ENCODE data around the gene CDCA4. TPM values are rescaled to one million over a fixed set of nuclear protein-coding genes. Genes with fewer than 3 reads are reported as not detected.

CDCA4 gene
- total RNA-seq, 6 experiments from 2014 or later, result 11.6 to 20.3 (median 18.4) TPM

- DNase-seq, result peak; percentile 52
- peaks cover 60% of the 10 kb centered on the region for H3K4me1 Mint-ChIP-seq (ENCODE audit: low read depth)
- H3K4me3 Mint-ChIP-seq, result no peak overlapping the region
- H3K27me3 Mint-ChIP-seq (ENCODE audit: insufficient read depth), result no peaks in the 10 kb centered on the region
- no peak for TF ChIP-seq CTCF (IDR thresholded peaks at IDR 0.05)
- peaks cover 6% of the 10 kb centered on the region for H3K36me3 Mint-ChIP-seq (ENCODE audit: low read depth)
- H3K9me3 Mint-ChIP-seq, result peaks cover 6% of the 10 kb centered on the region; the same call in 1 of the 2 replicates
- H3K27ac Mint-ChIP-seq, result peak overlapping the region; percentile 58; the same call in 1 of the 2 replicates
Observed at GRCh38 chr14:105026802-105027563, 6.1 kb upstream of the CDCA4 start.

GRCh38 chr14:105026033-105026785, 5.3 kb upstream of the CDCA4 start:
- Mint-ChIP-seq H3K9me3 (peaks cover 6% of the 10 kb centered on the region; the same call in 1 of the 2 replicates), H3K4me1 (ENCODE audit: low read depth) (peaks cover 66% of the 10 kb centered on the region), H3K4me3 (peak overlapping the region; percentile 21), H3K36me3 (ENCODE audit: low read depth) (peaks cover 12% of the 10 kb centered on the region), H3K27me3 (ENCODE audit: insufficient read depth) (no peaks in the 10 kb centered on the region), H3K27ac (peak overlapping the region; percentile 93)
- no peak for TF ChIP-seq CTCF (IDR thresholded peaks at IDR 0.05)
- peak; percentile 43 for DNase-seq

GRCh38 chr14:105025429-105025828, 4.5 kb upstream of the CDCA4 start:
- peak overlapping the region; percentile 45; the same call in 1 of the 2 replicates for H3K4me3 Mint-ChIP-seq
- H3K27ac Mint-ChIP-seq, result peak overlapping the region; percentile 93
- no peak for TF ChIP-seq CTCF (IDR thresholded peaks at IDR 0.05)
- H3K9me3 Mint-ChIP-seq, result peaks cover 6% of the 10 kb centered on the region; the same call in 1 of the 2 replicates
- no peaks in the 10 kb centered on the region for H3K27me3 Mint-ChIP-seq (ENCODE audit: insufficient read depth)
- H3K36me3 Mint-ChIP-seq (ENCODE audit: low read depth), result peaks cover 12% of the 10 kb centered on the region
- no peak for DNase-seq
- peaks cover 66% of the 10 kb centered on the region for H3K4me1 Mint-ChIP-seq (ENCODE audit: low read depth)

GRCh38 chr14:105023791-105024480, 3.1 kb upstream of the CDCA4 start:
- no peaks in the 10 kb centered on the region for H3K27me3 Mint-ChIP-seq (ENCODE audit: insufficient read depth)
- peak overlapping the region; percentile 93 for H3K27ac Mint-ChIP-seq
- peaks cover 6% of the 10 kb centered on the region; the same call in 1 of the 2 replicates for H3K9me3 Mint-ChIP-seq
- H3K4me3 Mint-ChIP-seq, result peak overlapping the region; percentile 94
- no peak for TF ChIP-seq CTCF (IDR thresholded peaks at IDR 0.05)
- H3K4me1 Mint-ChIP-seq (ENCODE audit: low read depth), result peaks cover 74% of the 10 kb centered on the region
- peak; percentile 64 for DNase-seq
- peaks cover 24% of the 10 kb centered on the region for H3K36me3 Mint-ChIP-seq (ENCODE audit: low read depth)

- no peak for DNase-seq
- H3K27me3 Mint-ChIP-seq (ENCODE audit: insufficient read depth), result no peaks in the 10 kb centered on the region
- H3K4me1 Mint-ChIP-seq (ENCODE audit: low read depth), result peaks cover 73% of the 10 kb centered on the region
- peaks cover 6% of the 10 kb centered on the region; the same call in 1 of the 2 replicates for H3K9me3 Mint-ChIP-seq
- H3K36me3 Mint-ChIP-seq (ENCODE audit: low read depth), result peaks cover 25% of the 10 kb centered on the region
- TF ChIP-seq CTCF (IDR thresholded peaks at IDR 0.05), result no peak
- peak overlapping the region; percentile 94 for H3K4me3 Mint-ChIP-seq
- H3K27ac Mint-ChIP-seq, result peak overlapping the region; percentile 93
Observed at GRCh38 chr14:105023144-105023543, 2.3 kb upstream of the CDCA4 start.
